ENCODE measurements around the gene ANK3. TPM values are rescaled to one million over a fixed set of nuclear protein-coding genes. Genes with fewer than 3 reads are reported as not detected.

ANK3 gene
- total and polyA plus RNA-seq, 2 experiments from 2014 or later = 46.5 to 85.2 TPM

DNA sequence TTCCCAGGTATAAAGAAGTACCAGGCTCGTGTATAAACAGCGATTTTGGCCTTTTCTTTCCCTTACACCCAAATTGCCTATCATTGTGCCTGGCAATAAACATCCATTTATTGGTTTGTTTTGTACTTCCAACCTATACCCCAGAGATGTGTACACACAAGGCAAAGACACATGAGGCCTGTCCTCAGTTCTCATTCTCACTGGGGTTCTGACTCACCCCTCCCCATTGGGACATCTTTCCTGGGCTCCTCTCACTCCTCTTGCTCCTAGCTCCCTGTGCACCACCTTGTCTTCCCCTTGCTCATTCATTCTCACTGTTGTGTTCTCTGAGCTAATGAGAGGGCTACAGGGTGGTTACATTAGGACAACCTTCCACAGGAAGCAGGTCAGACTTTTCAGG, 240.7 kb downstream of the ANK3 start:
- Mint-ChIP-seq H3K27ac (peak overlapping the region; percentile 53; the same call in 1 of the 2 replicates), H3K4me1 (peaks cover 4% of the 10 kb centered on the region; the same call in 1 of the 3 replicates), H3K27me3 (ENCODE audit: insufficient read depth, low read depth, poor library complexity) (no peaks in the 10 kb centered on the region), H3K9me3 (peaks cover 7% of the 10 kb centered on the region; the same call in 1 of the 3 replicates), H3K4me3 (no peak overlapping the region), H3K36me3 (ENCODE audit: low read depth) (peaks cover 17% of the 10 kb centered on the region)
- H2AFZ ChIP-seq = no peak overlapping the region
- H3K4me3 ChIP-seq = no peak overlapping the region
- 0 out of 2 replicates have a peak, but pooled peaks cover 8% of the 10 kb centered on the region for H3K9me2 ChIP-seq (ENCODE audit: insufficient read depth)
- H3K79me2 ChIP-seq (replicated peaks; ENCODE audit: insufficient read depth) = no peaks in the 10 kb centered on the region
- TF ChIP-seq, protein P1, sequence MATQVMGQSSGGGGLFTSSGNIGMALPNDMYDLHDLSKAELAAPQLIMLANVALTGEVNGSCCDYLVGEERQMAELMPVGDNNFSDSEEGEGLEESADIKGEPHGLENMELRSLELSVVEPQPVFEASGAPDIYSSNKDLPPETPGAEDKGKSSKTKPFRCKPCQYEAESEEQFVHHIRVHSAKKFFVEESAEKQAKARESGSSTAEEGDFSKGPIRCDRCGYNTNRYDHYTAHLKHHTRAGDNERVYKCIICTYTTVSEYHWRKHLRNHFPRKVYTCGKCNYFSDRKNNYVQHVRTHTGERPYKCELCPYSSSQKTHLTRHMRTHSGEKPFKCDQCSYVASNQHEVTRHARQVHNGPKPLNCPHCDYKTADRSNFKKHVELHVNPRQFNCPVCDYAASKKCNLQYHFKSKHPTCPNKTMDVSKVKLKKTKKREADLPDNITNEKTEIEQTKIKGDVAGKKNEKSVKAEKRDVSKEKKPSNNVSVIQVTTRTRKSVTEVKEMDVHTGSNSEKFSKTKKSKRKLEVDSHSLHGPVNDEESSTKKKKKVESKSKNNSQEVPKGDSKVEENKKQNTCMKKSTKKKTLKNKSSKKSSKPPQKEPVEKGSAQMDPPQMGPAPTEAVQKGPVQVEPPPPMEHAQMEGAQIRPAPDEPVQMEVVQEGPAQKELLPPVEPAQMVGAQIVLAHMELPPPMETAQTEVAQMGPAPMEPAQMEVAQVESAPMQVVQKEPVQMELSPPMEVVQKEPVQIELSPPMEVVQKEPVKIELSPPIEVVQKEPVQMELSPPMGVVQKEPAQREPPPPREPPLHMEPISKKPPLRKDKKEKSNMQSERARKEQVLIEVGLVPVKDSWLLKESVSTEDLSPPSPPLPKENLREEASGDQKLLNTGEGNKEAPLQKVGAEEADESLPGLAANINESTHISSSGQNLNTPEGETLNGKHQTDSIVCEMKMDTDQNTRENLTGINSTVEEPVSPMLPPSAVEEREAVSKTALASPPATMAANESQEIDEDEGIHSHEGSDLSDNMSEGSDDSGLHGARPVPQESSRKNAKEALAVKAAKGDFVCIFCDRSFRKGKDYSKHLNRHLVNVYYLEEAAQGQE (IDR thresholded peaks at IDR 0.05; ENCODE audit: unreplicated experiment) = no peak
- no peak for TF ChIP-seq ZNF114 (CRISPR knock-in tag; IDR thresholded peaks at IDR 0.05)
- TF ChIP-seq JUNB (IDR thresholded peaks at IDR 0.05; ENCODE audit: unreplicated experiment) = no peak
- no peak for TF ChIP-seq ZNF331 (CRISPR knock-in tag; IDR thresholded peaks at IDR 0.05; ENCODE audit: low read depth)
- no peak for TF ChIP-seq EZH2phosphoT487 (IDR thresholded peaks at IDR 0.05; ENCODE audit: unreplicated experiment)
- no peak for TF ChIP-seq POLR2AphosphoS5 (IDR thresholded peaks at IDR 0.05; ENCODE audit: low read depth)
- TF ChIP-seq, protein P2, sequence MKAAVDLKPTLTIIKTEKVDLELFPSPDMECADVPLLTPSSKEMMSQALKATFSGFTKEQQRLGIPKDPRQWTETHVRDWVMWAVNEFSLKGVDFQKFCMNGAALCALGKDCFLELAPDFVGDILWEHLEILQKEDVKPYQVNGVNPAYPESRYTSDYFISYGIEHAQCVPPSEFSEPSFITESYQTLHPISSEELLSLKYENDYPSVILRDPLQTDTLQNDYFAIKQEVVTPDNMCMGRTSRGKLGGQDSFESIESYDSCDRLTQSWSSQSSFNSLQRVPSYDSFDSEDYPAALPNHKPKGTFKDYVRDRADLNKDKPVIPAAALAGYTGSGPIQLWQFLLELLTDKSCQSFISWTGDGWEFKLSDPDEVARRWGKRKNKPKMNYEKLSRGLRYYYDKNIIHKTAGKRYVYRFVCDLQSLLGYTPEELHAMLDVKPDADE (IDR thresholded peaks at IDR 0.05) = no peak
- TF ChIP-seq, protein P3, sequence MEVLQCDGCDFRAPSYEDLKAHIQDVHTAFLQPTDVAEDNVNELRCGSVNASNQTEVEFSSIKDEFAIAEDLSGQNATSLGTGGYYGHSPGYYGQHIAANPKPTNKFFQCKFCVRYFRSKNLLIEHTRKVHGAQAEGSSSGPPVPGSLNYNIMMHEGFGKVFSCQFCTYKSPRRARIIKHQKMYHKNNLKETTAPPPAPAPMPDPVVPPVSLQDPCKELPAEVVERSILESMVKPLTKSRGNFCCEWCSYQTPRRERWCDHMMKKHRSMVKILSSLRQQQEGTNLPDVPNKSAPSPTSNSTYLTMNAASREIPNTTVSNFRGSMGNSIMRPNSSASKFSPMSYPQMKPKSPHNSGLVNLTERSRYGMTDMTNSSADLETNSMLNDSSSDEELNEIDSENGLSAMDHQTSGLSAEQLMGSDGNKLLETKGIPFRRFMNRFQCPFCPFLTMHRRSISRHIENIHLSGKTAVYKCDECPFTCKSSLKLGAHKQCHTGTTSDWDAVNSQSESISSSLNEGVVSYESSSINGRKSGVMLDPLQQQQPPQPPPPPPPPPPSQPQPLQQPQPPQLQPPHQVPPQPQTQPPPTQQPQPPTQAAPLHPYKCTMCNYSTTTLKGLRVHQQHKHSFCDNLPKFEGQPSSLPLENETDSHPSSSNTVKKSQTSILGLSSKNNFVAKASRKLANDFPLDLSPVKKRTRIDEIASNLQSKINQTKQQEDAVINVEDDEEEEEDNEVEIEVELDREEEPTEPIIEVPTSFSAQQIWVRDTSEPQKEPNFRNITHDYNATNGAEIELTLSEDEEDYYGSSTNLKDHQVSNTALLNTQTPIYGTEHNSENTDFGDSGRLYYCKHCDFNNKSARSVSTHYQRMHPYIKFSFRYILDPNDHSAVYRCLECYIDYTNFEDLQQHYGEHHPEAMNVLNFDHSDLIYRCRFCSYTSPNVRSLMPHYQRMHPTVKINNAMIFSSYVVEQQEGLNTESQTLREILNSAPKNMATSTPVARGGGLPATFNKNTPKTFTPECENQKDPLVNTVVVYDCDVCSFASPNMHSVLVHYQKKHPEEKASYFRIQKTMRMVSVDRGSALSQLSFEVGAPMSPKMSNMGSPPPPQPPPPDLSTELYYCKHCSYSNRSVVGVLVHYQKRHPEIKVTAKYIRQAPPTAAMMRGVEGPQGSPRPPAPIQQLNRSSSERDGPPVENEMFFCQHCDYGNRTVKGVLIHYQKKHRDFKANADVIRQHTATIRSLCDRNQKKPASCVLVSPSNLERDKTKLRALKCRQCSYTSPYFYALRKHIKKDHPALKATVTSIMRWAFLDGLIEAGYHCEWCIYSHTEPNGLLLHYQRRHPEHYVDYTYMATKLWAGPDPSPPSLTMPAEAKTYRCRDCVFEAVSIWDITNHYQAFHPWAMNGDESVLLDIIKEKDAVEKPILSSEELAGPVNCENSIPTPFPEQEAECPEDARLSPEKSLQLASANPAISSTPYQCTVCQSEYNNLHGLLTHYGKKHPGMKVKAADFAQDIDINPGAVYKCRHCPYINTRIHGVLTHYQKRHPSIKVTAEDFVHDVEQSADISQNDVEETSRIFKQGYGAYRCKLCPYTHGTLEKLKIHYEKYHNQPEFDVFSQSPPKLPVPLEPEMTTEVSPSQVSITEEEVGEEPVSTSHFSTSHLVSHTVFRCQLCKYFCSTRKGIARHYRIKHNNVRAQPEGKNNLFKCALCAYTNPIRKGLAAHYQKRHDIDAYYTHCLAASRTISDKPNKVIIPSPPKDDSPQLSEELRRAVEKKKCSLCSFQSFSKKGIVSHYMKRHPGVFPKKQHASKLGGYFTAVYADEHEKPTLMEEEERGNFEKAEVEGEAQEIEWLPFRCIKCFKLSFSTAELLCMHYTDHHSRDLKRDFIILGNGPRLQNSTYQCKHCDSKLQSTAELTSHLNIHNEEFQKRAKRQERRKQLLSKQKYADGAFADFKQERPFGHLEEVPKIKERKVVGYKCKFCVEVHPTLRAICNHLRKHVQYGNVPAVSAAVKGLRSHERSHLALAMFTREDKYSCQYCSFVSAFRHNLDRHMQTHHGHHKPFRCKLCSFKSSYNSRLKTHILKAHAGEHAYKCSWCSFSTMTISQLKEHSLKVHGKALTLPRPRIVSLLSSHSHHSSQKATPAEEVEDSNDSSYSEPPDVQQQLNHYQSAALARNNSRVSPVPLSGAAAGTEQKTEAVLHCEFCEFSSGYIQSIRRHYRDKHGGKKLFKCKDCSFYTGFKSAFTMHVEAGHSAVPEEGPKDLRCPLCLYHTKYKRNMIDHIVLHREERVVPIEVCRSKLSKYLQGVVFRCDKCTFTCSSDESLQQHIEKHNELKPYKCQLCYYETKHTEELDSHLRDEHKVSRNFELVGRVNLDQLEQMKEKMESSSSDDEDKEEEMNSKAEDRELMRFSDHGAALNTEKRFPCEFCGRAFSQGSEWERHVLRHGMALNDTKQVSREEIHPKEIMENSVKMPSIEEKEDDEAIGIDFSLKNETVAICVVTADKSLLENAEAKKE (CRISPR knock-in tag; IDR thresholded peaks at IDR 0.05) = no peak
- TF ChIP-seq, protein P4, sequence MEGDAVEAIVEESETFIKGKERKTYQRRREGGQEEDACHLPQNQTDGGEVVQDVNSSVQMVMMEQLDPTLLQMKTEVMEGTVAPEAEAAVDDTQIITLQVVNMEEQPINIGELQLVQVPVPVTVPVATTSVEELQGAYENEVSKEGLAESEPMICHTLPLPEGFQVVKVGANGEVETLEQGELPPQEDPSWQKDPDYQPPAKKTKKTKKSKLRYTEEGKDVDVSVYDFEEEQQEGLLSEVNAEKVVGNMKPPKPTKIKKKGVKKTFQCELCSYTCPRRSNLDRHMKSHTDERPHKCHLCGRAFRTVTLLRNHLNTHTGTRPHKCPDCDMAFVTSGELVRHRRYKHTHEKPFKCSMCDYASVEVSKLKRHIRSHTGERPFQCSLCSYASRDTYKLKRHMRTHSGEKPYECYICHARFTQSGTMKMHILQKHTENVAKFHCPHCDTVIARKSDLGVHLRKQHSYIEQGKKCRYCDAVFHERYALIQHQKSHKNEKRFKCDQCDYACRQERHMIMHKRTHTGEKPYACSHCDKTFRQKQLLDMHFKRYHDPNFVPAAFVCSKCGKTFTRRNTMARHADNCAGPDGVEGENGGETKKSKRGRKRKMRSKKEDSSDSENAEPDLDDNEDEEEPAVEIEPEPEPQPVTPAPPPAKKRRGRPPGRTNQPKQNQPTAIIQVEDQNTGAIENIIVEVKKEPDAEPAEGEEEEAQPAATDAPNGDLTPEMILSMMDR (conservative IDR thresholded peaks at IDR 0.05; ENCODE audit: low read depth in 2 of 2) = no peak
- TF ChIP-seq CREB1 (CRISPR knock-in tag; IDR thresholded peaks at IDR 0.05; ENCODE audit: low read depth) = no peak
- no peak for TF ChIP-seq STAT1 (IDR thresholded peaks at IDR 0.05; ENCODE audit: unreplicated experiment)
- no peak for TF ChIP-seq EZH2 (IDR thresholded peaks at IDR 0.05; ENCODE audit: low read depth, unreplicated experiment)
- no peak for TF ChIP-seq NANOG (IDR thresholded peaks at IDR 0.05; ENCODE audit: borderline replicate concordance)
- DNase-seq (ENCODE audit: low spot score) = no peak
- H3K4me2 ChIP-seq = no peak overlapping the region
- ATAC-seq = no peak
- no peaks in the 10 kb centered on the region for H3K36me3 ChIP-seq (ENCODE audit: insufficient read depth)
- H3K4me1 ChIP-seq (ENCODE audit: insufficient read depth) = no peaks in the 10 kb centered on the region
- no peaks in the 10 kb centered on the region for H4K20me1 ChIP-seq (replicated peaks; ENCODE audit: insufficient read depth)
- H3F3A ChIP-seq (replicated peaks; ENCODE audit: low read depth) = no peaks in the 10 kb centered on the region
- H3K27me3 ChIP-seq (ENCODE audit: insufficient read depth) = no peaks in the 10 kb centered on the region
- H3K27ac ChIP-seq (ENCODE audit: low read depth) = no peak overlapping the region

All from GM23338 (cell line).